GM10266 (cell line): ENCODE measurements around the gene BUB1.
"Not testable (repeated sequence)": the region's sequence is repeated elsewhere in the genome, so short reads cannot be mapped to it uniquely, and the experiment has no call there.

ENCODE experiments used
- DNase-seq: peaks from one replicate; pipeline ENCODE4 v3.0.0; 2012; ENCODE audit errors: extremely low spot score
- TF ChIP-seq, protein P1 (sequence below): IDR thresholded peaks from 2 replicates; pipeline ENCODE4 v1.5.1; 2012; ENCODE audit warnings: mild to moderate bottlenecking, low read depth; ENCODE audit not compliant: control insufficient read depth, insufficient read depth; ENCODE audit errors: missing control alignments

The BUB1 gene

DNA sequence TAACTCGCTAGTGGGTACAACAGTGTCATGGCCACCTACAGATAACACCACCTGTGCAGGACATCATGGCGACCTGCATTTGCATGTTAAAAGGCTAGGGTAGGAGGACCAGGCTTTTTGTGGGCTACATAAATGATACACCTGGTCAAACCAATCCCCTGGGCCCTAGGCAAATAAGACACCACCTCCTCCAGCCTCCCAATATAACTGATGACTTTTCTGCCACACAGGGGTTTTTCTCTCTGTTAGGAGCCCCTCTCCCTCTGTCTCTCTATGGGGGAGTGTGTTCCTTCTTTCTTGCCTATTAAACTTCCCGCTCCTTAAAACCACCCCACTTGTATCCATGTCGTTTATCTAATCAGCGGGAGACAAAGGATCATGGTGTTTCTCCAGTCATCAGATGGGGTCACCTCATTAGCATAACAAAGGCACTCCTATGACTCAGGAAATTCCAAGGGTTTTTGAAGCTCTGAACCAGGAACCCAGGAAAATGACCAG lies 10.8 kb upstream of the BUB1 start:
- no peak for DNase-seq
- TF ChIP-seq, protein P1, sequence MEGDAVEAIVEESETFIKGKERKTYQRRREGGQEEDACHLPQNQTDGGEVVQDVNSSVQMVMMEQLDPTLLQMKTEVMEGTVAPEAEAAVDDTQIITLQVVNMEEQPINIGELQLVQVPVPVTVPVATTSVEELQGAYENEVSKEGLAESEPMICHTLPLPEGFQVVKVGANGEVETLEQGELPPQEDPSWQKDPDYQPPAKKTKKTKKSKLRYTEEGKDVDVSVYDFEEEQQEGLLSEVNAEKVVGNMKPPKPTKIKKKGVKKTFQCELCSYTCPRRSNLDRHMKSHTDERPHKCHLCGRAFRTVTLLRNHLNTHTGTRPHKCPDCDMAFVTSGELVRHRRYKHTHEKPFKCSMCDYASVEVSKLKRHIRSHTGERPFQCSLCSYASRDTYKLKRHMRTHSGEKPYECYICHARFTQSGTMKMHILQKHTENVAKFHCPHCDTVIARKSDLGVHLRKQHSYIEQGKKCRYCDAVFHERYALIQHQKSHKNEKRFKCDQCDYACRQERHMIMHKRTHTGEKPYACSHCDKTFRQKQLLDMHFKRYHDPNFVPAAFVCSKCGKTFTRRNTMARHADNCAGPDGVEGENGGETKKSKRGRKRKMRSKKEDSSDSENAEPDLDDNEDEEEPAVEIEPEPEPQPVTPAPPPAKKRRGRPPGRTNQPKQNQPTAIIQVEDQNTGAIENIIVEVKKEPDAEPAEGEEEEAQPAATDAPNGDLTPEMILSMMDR = no peak

DNA sequence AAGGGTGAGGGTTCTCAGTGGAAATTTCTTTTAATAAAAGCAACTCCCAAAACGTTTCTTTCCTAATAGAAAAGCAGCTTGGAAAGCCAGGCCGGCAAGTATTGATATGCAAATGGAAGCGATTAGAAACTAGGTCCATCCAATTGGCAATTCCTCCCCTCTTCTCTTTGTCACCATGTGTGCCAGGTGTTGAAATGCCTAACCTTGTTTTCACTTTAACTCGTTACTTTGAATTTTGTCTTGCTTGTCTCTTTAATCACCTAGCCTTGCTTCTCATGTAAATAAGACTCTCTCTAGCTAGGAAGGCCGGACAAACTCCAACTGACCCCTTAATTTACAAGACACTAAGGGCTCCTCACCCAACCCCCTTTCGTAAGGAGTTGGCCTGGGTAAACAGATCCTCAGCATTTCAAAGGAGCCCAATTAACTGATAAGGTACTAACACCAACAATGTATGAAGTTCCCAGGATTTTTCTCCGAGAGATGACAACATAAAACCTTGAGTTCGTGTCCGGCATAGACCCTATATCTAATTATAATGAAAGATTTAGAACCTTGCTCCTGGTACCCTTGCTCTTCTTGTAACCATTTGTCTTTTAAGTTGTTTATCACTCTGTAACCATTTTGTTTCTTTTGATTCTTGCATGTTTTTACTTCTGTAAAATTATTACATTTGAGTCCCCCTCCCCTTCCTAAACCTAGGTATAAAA lies 10.1 kb upstream of the BUB1 start:
- DNase-seq = not testable (repeated sequence)

DNA sequence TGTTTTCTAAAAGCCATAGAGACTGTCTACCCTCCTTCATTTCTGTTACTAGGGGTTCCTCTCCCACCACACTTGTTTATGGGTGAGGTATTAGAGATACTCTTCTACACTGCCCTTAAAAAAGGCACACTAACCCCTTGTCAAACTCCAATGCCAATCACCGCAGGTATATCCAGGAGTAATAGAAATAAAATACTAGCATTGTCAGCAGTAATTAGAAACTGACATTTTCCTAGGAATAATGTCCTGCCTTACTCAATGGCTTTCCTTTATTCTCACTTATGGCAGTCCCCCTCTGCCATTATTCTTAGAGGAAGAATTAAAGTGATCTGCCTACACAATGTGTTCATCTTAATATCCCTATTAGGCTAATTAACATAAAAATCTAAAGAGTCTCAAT lies 5.0 kb upstream of the BUB1 start:
- TF ChIP-seq, protein P1 = no peak
- no peak for DNase-seq

DNA sequence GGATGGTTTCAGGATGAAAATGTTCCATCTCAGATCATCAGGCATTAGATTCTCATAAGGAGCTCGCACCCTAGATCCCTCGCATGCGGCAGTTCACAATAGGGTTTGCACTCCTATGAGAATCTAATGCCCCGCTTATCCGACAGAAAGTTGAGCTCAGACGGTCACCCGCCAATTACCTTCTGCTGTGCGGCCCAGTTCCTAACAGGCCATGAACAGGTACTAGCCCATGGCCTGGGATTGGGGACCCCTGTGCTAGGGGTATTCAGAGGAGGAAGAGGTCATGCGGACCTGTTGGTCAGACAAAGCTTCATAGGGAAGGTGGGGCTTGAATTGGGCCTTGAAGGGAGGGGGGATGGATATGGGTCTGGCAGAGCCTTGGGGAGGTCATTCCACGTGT lies 4.4 kb upstream of the BUB1 start:
- TF ChIP-seq, protein P1 = no peak
- DNase-seq = no peak

DNA sequence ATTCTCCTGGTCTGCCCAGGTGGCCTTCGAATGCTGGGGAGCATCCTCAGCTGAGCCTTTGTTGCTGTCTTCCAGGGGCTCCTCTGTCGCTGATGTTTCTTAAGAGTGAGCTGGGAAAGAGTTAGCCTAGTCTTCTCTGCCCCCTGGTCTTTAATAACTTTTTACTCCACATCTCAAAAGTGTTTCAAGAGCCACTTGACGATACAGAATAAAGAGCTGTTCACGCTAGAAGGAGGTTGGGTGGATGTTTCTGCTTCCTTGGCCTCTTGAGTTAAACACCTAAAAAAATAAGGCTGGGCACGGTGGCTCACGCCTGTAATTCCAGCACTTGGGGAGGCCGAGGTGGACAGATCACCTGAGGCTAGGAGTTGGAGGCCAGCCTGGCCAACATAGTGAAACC lies 2.8 kb upstream of the BUB1 start:
- TF ChIP-seq, protein P1 = no peak
- no peak for DNase-seq

DNA sequence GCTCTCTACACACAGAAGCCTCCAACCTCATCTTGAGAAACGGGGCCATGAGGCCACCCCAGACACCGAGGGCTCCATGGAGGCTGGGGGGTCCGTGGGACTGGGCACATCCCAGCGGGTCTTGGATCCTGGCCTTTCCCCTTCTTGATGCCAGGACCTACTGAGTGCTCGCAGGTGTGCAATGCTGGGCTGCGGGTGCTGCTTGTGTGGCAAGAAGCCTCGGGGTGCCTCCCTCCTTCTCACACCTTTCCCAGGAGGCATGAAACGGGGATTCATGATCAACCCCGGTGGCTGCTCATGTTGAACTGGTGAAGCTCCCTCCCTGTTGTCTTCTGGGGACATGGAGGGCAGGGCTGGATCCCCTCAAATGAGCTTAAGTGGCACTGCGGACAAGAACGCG lies 2.0 kb upstream of the BUB1 start:
- DNase-seq = no peak
- TF ChIP-seq, protein P1 = no peak

DNA sequence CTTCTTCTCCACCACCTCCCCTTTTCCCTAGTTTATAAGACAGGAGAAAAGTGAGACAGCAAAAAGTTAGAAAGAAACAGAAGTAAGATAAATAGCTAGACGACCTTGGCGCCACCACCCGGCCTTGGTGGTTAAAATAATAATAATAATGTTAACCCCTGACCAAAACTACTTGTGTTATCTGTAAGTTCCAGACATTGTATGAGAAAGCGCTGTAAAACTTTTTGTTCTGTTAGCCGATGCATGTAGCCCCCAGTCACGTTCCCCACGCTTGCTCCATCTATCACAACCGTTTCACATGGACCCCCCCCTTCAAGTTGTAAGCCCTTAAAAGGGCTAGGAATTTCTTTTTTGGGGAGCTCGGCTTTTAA lies 1.5 kb upstream of the BUB1 start:
- TF ChIP-seq, protein P1 = peak; percentile 7
- no peak for DNase-seq
